Endothelial cell (in vitro differentiated cells): ENCODE results near the gene PANX1. TPM values are rescaled to one million over a fixed set of nuclear protein-coding genes. Genes with fewer than 3 reads are reported as not detected.

Experiments
- DNase-seq: peaks from one replicate; pipeline ENCODE4 v3.0.0; 2021; ENCODE audit warnings: low spot score
- H3K27ac Mint-ChIP-seq: one replicate; pipeline ENCODE4 v1.8.0; 2021; ENCODE audit warnings: mixed read lengths, inconsistent platforms; ENCODE audit not compliant: unreplicated experiment
- H3K27me3 Mint-ChIP-seq: one replicate; pipeline ENCODE4 v1.8.0; 2021; ENCODE audit warnings: mild to moderate bottlenecking, moderate library complexity, mixed read lengths, inconsistent platforms; ENCODE audit not compliant: unreplicated experiment
- H3K36me3 Mint-ChIP-seq: one replicate; pipeline ENCODE4 v1.8.0; 2021; ENCODE audit warnings: mild to moderate bottlenecking, low read depth, mixed read lengths, inconsistent platforms; ENCODE audit not compliant: unreplicated experiment
- H3K4me1 Mint-ChIP-seq: one replicate; pipeline ENCODE4 v1.8.0; 2021; ENCODE audit warnings: mild to moderate bottlenecking, mixed read lengths, inconsistent platforms; ENCODE audit not compliant: unreplicated experiment
- H3K4me3 Mint-ChIP-seq: one replicate; pipeline ENCODE4 v1.8.0; 2021; ENCODE audit warnings: mild to moderate bottlenecking, mixed read lengths, inconsistent platforms; ENCODE audit not compliant: unreplicated experiment
- H3K9me3 Mint-ChIP-seq: one replicate; pipeline ENCODE4 v1.8.0; 2021; ENCODE audit warnings: mixed read lengths, inconsistent platforms; ENCODE audit not compliant: unreplicated experiment
- total RNA-seq: library from RNA; stranded (reverse); fragmentation: NEBNext Ultra II Directional; extraction: Animal tissue kit (Norgen Biotek cat#: 25700); gene quantifications from one replicate; pipeline ENCODE4 v1.2.1, GENCODE V29; 2021; ENCODE audit not compliant: unreplicated experiment
- TF ChIP-seq, protein P1 (sequence below): fragments of 200-600 bp; sonication (generic); IDR thresholded peaks from one replicate; pipeline ENCODE4 v1.5.0; 2021; ENCODE audit warnings: antibody characterized with exemption; ENCODE audit not compliant: unreplicated experiment

Gene PANX1
- total RNA-seq, 1 donor from 2014 or later = 9.9 TPM

DNA sequence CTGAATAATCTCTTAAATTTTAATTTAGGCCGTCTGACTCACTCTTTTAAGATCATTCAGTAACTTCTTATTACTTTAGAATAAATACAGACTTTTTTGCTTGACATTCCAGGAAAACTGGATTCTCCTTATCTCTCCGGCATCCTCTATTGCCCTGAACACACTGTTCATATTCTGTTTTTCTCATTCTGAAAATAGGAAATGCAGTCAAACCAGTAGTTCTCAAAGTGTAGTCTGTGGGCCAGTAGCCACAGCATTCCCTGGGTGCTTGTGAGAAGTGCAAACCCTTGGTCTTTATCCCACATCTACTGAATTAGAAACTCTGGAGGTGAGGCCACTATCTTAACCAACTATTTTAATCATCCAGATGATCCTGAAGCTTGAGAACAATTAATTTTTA is 84.3 kb downstream of the PANX1 start:
- TF ChIP-seq, protein P1, sequence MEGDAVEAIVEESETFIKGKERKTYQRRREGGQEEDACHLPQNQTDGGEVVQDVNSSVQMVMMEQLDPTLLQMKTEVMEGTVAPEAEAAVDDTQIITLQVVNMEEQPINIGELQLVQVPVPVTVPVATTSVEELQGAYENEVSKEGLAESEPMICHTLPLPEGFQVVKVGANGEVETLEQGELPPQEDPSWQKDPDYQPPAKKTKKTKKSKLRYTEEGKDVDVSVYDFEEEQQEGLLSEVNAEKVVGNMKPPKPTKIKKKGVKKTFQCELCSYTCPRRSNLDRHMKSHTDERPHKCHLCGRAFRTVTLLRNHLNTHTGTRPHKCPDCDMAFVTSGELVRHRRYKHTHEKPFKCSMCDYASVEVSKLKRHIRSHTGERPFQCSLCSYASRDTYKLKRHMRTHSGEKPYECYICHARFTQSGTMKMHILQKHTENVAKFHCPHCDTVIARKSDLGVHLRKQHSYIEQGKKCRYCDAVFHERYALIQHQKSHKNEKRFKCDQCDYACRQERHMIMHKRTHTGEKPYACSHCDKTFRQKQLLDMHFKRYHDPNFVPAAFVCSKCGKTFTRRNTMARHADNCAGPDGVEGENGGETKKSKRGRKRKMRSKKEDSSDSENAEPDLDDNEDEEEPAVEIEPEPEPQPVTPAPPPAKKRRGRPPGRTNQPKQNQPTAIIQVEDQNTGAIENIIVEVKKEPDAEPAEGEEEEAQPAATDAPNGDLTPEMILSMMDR = no peak
- no peak overlapping the region for H3K4me3 Mint-ChIP-seq
- H3K36me3 Mint-ChIP-seq = no peaks in the 10 kb centered on the region
- H3K9me3 Mint-ChIP-seq = no peaks in the 10 kb centered on the region
- no peaks in the 10 kb centered on the region for H3K27me3 Mint-ChIP-seq
- DNase-seq = no peak
- H3K27ac Mint-ChIP-seq = no peak overlapping the region
- H3K4me1 Mint-ChIP-seq = no peaks in the 10 kb centered on the region

DNA sequence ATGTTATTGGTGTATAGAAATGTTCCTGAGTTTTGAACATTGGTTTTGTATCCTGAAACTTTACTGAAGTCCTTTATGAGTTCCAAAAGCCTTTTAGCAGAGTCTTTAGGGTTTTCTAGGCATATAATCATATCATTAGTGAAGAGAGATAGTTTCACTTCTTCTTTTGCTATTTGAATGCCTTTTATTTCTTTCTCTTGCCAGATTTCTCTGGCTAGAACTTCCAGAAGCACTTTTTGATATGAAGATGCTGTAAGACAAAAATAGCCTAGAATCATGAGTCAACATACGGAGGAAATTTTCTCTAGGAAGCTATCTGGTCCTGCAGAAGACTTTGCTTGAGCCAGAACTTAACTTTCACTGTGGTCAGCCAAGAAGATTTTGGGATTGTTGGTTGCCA is 89.1 kb downstream of the PANX1 start:
- no peak for DNase-seq
- TF ChIP-seq, protein P1 = no peak
- Mint-ChIP-seq H3K4me1 (no peaks in the 10 kb centered on the region), H3K27ac (no peak overlapping the region), H3K27me3 (no peaks in the 10 kb centered on the region), H3K4me3 (no peak overlapping the region), H3K9me3 (peaks cover 10% of the 10 kb centered on the region), H3K36me3 (peaks cover 12% of the 10 kb centered on the region)

DNA sequence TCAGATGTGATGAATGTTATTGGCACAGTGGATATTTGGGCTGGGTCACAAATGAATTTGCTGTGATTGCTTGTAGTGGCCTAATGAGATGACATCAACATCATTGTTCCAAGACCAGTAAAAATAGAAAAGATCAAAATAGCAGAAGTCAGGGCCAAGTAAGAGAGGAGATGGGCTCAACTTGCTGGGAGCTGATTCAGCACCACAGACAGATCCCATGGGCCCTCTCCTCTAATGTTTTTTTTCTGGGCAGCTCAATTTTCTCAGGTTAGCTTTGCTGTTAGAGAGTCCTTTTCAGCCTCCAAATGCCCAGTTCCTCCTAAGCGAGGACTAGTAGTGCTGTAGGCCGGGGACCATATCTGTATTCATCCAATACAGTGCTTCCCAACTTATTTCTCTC is 89.7 kb downstream of the PANX1 start:
- H3K9me3 Mint-ChIP-seq = peaks cover 10% of the 10 kb centered on the region
- H3K27me3 Mint-ChIP-seq = no peaks in the 10 kb centered on the region
- no peak overlapping the region for H3K4me3 Mint-ChIP-seq

DNA sequence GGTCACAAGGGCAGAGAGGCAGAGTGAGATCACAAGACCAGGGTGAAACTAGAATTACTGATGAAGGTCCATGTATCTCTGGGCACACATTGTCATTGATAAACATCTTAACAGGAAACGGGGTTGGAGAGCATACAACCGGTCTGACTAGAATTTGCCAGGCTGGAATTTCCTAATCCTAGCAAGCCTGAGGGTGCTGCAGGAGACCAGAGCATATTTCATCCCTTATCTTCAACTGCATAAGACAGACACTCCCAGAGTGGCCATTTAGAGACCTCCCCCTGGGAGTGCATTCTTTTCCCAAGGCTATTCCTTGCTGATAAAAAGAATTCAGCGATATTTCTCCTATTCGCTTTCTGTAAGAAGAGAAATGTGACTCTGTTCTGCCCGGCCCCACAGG is 91.1 kb downstream of the PANX1 start:
- H3K4me3 Mint-ChIP-seq = no peak overlapping the region
- no peaks in the 10 kb centered on the region for H3K4me1 Mint-ChIP-seq
- H3K9me3 Mint-ChIP-seq = peaks cover 10% of the 10 kb centered on the region
- no peak overlapping the region for H3K27ac Mint-ChIP-seq
- TF ChIP-seq, protein P1 = no peak
- no peak for DNase-seq
- H3K27me3 Mint-ChIP-seq = no peaks in the 10 kb centered on the region
- H3K36me3 Mint-ChIP-seq = peaks cover 12% of the 10 kb centered on the region

More for the DNA sequence above, 89.7 kb downstream of the PANX1 start:
- TF ChIP-seq, protein P1 = no peak
- Mint-ChIP-seq H3K36me3 (peaks cover 12% of the 10 kb centered on the region), H3K4me1 (no peaks in the 10 kb centered on the region), H3K27ac (no peak overlapping the region)
- DNase-seq = no peak

DNA sequence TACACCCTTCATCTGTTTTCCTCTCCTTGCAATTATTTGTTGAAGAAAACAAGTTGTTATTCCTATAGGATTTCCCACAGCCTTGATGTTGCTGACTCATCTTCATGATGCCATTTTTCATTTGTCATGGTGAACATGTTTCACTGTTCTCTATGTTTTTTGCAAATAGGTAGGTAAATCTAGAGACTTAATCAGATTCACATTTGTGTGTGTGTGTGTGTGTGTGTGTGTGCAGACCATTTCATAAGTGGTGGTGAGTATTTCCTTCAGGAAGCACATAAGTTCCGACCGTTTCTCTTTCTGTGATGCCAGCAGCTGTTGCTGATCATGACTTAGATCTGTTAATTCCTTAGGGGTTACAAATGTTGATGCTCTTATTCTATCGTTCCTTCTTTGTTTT is 95.4 kb downstream of the PANX1 start:
- Mint-ChIP-seq H3K9me3 (peaks cover 10% of the 10 kb centered on the region), H3K4me1 (no peaks in the 10 kb centered on the region), H3K36me3 (peaks cover 11% of the 10 kb centered on the region), H3K4me3 (no peak overlapping the region), H3K27ac (no peak overlapping the region), H3K27me3 (no peaks in the 10 kb centered on the region)
- TF ChIP-seq, protein P1 = no peak
- no peak for DNase-seq

Other genes with a start within 250 kb of the PANX1 start
- gene HEPHL1, start 107.5 kb upstream of the PANX1 start, total RNA-seq = not detected
- gene IZUMO1R, start 175.7 kb downstream of the PANX1 start, total RNA-seq = not detected